Activated CD8-positive, alpha-beta T cell treated with anti-CD3 and anti-CD28 coated beads, Interleukin-2, amount 10 ng/mL, durations not matched to agents 7 days and 5 days (primary cell): ENCODE measurements around the gene ZNRF1. TPM values are rescaled to one million over a fixed set of nuclear protein-coding genes. Genes with fewer than 3 reads are reported as not detected.
"Not testable (repeated sequence)": the region's sequence is repeated elsewhere in the genome, so short reads cannot be mapped to it uniquely, and the experiment has no call there.

Experiments
- ATAC-seq: fragments of 150-1000 bp; cut with Tn5 transposase; one replicate; pipeline ENCODE4 v1.10.0; 2021; ENCODE audit warnings: moderate library complexity
- CTCF ChIA-PET: fragments of 350-600 bp; sonication (Branson Sonifier 250); formaldehyde crosslinking; loops from one replicate; lab custom pipeline; 2021; ENCODE audit warnings: antibody characterized with exemption; lab: Charles Lee
- POLR2A ChIA-PET: fragments of 350-600 bp; sonication (Branson Sonifier 250); formaldehyde crosslinking; loops from one replicate; lab custom pipeline; 2021; ENCODE audit warnings: antibody characterized with exemption; lab: Charles Lee
- DNase-seq: peaks from one replicate; pipeline ENCODE4 v3.0.0-alpha.2; 2020
- H3K27ac Mint-ChIP-seq: one replicate; pipeline ENCODE4 v1.8.0; 2021; ENCODE audit warnings: mild to moderate bottlenecking, mixed read lengths
- H3K27me3 Mint-ChIP-seq: one replicate; pipeline ENCODE4 v1.8.0; 2021; ENCODE audit warnings: low read depth, mixed read lengths
- H3K36me3 Mint-ChIP-seq: one replicate; pipeline ENCODE4 v1.8.0; 2021; ENCODE audit warnings: low read depth, mixed read lengths
- H3K4me1 Mint-ChIP-seq: one replicate; pipeline ENCODE4 v1.8.0; 2021; ENCODE audit warnings: low read depth, mixed read lengths
- H3K4me3 Mint-ChIP-seq: one replicate; pipeline ENCODE4 v1.8.0; 2021; ENCODE audit warnings: mild to moderate bottlenecking, mixed read lengths
- H3K9me3 Mint-ChIP-seq: one replicate; pipeline ENCODE4 v1.8.0; 2022; ENCODE audit warnings: mixed read lengths; ENCODE audit not compliant: insufficient read depth
- total RNA-seq, 2 experiments: library from RNA; stranded (reverse); gene quantifications; one replicate each; pipeline ENCODE4 v1.2.3, GENCODE V29; 2021

The ZNRF1 gene
- total RNA-seq, 2 experiments from 2014 or later = 8.5 to 11.1 TPM

DNA sequence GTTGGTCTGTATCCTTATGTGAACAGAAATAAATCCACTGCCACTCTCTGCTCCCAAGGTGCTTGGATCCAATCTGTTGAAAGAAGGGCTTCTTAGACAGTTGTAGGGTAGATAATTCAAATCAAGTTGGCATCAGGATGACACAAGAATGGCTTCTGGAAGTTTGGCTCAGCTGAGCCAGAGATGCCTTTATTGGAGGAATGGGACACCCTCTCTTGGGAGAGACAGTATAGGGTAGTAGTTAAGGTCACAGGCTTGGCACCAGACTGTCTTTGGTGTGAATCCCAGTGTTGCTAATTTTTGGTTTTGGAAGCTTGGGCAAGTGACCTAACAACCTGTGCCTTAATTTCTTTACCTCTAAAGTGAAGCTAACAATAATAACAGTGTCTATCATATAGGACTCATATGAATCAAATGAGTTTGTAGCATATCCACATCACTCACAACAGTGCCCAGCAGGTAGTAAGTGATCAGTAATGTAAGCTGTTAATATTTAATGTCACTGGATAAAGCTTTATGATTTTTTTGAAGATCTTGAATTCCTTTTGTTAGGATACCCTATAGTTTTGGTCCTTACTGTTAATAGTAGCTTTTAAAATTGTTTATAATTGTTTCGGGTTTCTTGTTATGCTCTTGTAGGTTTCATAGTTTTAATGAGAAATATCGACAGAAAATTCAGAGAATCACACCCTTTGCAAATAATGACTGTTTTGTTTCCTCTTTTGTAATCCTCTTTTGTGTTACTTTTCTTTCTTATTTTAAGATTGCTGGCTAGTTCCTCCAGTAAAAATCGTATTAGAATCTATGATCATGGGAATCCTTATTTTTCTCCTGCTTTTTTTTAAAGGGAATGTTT, 19.1 kb downstream of the ZNRF1 start:
- no peak overlapping the region for H3K27ac Mint-ChIP-seq
- peaks cover 13% of the 10 kb centered on the region for H3K9me3 Mint-ChIP-seq
- DNase-seq (no peak), ATAC-seq (no peak)
- H3K27me3 Mint-ChIP-seq = no peaks in the 10 kb centered on the region
- peaks cover 17% of the 10 kb centered on the region for H3K36me3 Mint-ChIP-seq
- CTCF ChIA-PET = interaction anchor here (1.3 to 1.4 kb wide), 3 partner anchors 19 to 182 kb away, joined by 3 to 6 read pairs (median 5); partner anchors contain the start of gene ZNRF1
- no peak overlapping the region for H3K4me3 Mint-ChIP-seq
- POLR2A ChIA-PET = no interaction called here
- peaks cover 2% of the 10 kb centered on the region for H3K4me1 Mint-ChIP-seq

DNA sequence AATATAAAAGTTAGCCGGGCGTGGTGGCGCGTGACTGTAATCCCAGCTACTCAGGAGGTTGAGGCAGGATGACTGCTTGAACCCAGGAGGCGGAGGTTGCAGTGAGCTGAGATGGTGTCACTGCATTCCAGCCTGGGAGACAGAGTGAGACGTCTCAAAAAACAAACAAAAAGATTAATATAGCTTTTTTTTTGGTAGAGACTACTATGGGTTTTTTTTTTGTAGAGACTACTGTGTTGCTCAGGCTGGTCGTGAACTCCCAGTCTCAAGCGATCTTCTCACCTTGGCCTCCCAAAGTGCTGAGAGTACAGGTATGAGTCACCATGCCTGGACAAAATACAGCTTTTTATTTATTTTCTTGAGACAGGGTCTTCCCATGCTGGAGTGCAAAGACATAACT, 20.2 kb downstream of the ZNRF1 start:
- ATAC-seq (no peak), DNase-seq (no peak)
- H3K27ac Mint-ChIP-seq = no peak overlapping the region
- H3K36me3 Mint-ChIP-seq = peaks cover 17% of the 10 kb centered on the region
- no peak overlapping the region for H3K4me3 Mint-ChIP-seq
- no peaks in the 10 kb centered on the region for H3K27me3 Mint-ChIP-seq
- peaks cover 13% of the 10 kb centered on the region for H3K9me3 Mint-ChIP-seq
- H3K4me1 Mint-ChIP-seq = no peaks in the 10 kb centered on the region
- POLR2A ChIA-PET = no interaction called here
- CTCF ChIA-PET = interaction anchor here (1.3 kb wide), 1 partner anchor 92 kb away, joined by 3 read pairs; no protein-coding TSS in a partner anchor

DNA sequence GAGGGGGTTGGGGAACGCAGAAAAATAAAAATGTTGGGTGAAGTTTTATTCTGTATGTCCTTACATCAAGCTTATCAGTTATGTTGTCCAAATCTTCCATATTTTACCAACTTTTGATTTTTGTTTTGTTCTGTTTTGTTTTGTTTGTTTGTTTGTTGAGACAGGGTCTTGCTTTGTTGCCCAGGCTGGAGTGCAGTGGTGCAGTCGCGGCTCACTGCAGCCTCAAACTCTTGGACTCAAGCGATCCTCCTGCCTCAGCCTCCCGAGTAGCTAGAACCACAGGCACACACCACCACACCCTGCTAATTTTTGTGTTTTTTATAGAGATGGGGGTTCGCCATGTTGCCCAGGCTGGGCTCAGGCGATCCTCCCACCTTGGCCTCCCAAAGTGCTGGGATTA, 20.8 kb downstream of the ZNRF1 start:
- H3K4me3 Mint-ChIP-seq = no peak overlapping the region

DNA sequence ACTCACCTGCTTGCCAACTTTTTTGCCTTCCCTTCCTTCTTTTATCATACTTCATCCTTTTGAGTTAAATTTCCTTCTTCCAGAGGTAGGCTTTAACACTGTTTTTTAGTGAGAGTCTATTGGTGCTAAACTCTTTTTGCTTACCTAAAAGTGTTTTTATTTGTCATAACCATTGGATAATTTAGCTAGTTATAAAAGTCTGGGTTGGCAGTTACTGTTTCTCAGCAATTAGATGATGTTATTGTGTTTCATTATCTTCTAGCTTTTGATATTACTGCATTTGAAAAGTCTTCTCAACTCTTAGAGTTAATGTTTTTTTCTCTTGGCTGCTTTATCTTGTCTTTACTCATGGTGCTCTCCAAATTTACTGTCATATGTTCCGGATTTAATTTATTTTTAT, 22.6 kb downstream of the ZNRF1 start:
- ATAC-seq (no peak), DNase-seq (no peak)
- POLR2A ChIA-PET = no interaction called here
- Mint-ChIP-seq H3K36me3 (peaks cover 17% of the 10 kb centered on the region), H3K4me3 (no peak overlapping the region), H3K27ac (peak overlapping the region; percentile 19), H3K9me3 (peaks cover 13% of the 10 kb centered on the region), H3K4me1 (peaks cover 9% of the 10 kb centered on the region), H3K27me3 (no peaks in the 10 kb centered on the region)
- CTCF ChIA-PET = no interaction called here

More for the DNA sequence above, 20.8 kb downstream of the ZNRF1 start:
- Mint-ChIP-seq H3K36me3 (peaks cover 17% of the 10 kb centered on the region), H3K9me3 (peaks cover 13% of the 10 kb centered on the region), H3K4me1 (peaks cover 5% of the 10 kb centered on the region), H3K27me3 (no peaks in the 10 kb centered on the region), H3K27ac (no peak overlapping the region)
- DNase-seq = no peak
- ATAC-seq = no peak
- POLR2A ChIA-PET = no interaction called here
- CTCF ChIA-PET = interaction anchor here (1.3 kb wide), 1 partner anchor 91 kb away, joined by 3 read pairs; no protein-coding TSS in a partner anchor

DNA sequence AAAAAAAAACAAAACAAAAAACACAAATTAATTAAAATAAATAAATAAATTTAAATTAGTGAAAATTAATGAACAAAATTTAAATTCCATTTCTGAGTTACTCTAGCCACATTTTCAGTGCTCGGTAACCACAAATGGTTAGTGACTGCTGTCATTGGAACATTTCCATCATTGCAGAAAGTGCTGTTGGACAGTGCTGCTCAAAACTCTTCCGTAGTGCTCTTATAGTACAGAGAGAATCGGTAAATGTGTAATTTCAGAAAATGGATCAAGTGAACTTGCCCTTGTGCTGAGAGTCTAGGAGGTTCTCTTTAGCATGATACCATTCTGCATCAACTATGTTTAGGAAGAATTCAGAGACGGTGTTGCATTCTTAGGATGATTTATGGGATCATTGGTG, 23.7 kb downstream of the ZNRF1 start:
- H3K4me1 Mint-ChIP-seq = peaks cover 9% of the 10 kb centered on the region
- no peaks in the 10 kb centered on the region for H3K27me3 Mint-ChIP-seq
- CTCF ChIA-PET = no interaction called here
- peaks cover 17% of the 10 kb centered on the region for H3K36me3 Mint-ChIP-seq
- no peak overlapping the region for H3K27ac Mint-ChIP-seq
- DNase-seq (no peak), ATAC-seq (no peak)
- H3K9me3 Mint-ChIP-seq = peaks cover 13% of the 10 kb centered on the region
- H3K4me3 Mint-ChIP-seq = no peak overlapping the region
- POLR2A ChIA-PET = no interaction called here

DNA sequence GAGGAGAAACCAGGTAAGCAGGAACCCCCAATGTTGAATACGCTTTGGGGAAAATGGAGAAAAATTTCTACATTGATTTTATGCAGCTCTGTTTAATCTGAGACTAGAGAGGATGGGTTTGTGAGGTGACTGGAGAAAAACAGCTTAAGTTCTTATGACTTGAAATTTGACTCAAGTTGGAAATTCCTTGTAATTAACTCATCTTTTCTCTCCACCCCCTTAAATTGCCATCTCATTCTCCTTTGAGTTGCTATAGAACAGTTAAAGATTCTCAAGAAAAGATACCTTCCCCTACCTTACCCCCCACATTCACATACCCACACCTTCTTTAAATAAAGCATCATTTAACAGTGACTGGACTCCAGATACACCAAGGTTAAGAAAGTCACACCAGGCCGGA, 24.2 kb downstream of the ZNRF1 start:
- POLR2A ChIA-PET = no interaction called here
- CTCF ChIA-PET = no interaction called here
- H3K36me3 Mint-ChIP-seq = peaks cover 17% of the 10 kb centered on the region
- no peak for ATAC-seq
- no peak for DNase-seq
- peaks cover 9% of the 10 kb centered on the region for H3K4me1 Mint-ChIP-seq
- H3K27me3 Mint-ChIP-seq = no peaks in the 10 kb centered on the region
- H3K27ac Mint-ChIP-seq = no peak overlapping the region
- peaks cover 13% of the 10 kb centered on the region for H3K9me3 Mint-ChIP-seq
- no peak overlapping the region for H3K4me3 Mint-ChIP-seq

DNA sequence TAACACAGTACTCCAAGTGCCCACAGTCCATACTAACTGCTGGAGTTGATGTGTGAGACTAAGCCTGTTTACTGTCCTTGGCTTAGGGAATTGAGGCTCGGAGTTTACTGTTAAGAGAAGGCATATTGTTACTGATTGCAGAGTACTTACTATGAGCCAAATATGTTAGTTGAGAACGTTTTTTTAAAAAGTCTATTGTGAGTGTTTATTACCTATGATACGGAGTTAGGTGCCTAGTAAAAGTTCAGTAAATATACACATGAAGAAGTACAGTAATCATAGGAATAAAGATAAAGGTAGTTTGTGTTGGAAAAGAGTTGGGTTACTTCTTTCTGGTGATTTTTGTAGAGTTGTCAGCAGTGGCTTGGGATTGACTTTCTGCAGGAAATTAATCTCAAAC, 25.4 kb downstream of the ZNRF1 start:
- Mint-ChIP-seq H3K4me3 (no peak overlapping the region), H3K4me1 (peaks cover 9% of the 10 kb centered on the region), H3K36me3 (peaks cover 16% of the 10 kb centered on the region), H3K27me3 (no peaks in the 10 kb centered on the region), H3K9me3 (peaks cover 13% of the 10 kb centered on the region), H3K27ac (no peak overlapping the region)
- POLR2A ChIA-PET = interaction anchor here (0.6 kb wide), 1 partner anchor 26 kb away, joined by 5 read pairs; no protein-coding TSS in a partner anchor
- no peak for DNase-seq
- CTCF ChIA-PET = no interaction called here
- ATAC-seq = no peak

DNA sequence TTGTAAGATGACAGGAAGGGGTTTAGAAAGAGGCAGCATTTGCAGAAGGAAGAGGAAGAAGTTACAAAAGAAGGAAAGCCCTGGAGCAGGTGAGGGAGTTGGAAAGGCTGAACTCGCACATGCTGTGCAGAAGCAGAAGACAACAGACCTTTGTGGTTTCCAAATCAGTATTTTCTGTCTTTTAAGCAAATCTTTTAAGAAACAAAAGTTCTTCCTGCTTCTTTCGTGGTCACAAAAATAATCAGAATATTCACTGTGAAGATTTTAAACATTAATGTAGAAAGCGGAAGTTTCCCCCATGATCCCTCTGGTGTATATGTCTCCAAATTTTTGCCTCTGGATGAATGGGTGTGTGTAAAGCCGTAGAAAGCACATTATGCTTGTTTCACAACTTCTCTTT, 25.8 kb downstream of the ZNRF1 start:
- H3K27me3 Mint-ChIP-seq = no peaks in the 10 kb centered on the region
- H3K27ac Mint-ChIP-seq = no peak overlapping the region
- no peak overlapping the region for H3K4me3 Mint-ChIP-seq
- H3K4me1 Mint-ChIP-seq = peaks cover 9% of the 10 kb centered on the region
- ChIA-PET POLR2A (interaction anchor here (0.6 kb wide), 1 partner anchor 40 kb away, joined by 3 read pairs; no protein-coding TSS in a partner anchor), CTCF (no interaction called here)
- ATAC-seq = no peak
- H3K9me3 Mint-ChIP-seq = peaks cover 10% of the 10 kb centered on the region
- no peak for DNase-seq
- H3K36me3 Mint-ChIP-seq = peaks cover 16% of the 10 kb centered on the region

DNA sequence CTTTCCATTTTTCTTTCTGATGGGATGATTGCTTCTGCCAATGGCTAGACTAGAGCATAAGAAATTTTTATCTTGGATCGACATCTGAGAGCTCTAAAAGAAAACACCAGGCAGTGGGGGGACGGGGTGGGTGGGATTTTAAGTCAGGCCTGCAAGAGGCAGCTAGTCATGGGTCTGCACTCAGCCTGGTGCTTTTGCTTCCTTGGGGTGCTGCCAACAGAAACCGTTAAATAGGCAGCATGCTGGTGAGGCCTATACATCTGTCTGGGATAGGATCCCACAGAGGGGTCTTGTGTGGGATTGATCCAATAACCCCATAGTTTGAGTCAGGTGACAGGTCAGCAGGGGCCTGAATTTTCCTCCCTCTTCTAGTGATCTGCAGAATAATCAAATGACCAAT, 26.9 kb downstream of the ZNRF1 start:
- Mint-ChIP-seq H3K27ac (no peak overlapping the region), H3K4me1 (peaks cover 9% of the 10 kb centered on the region), H3K4me3 (no peak overlapping the region), H3K9me3 (peaks cover 10% of the 10 kb centered on the region), H3K27me3 (no peaks in the 10 kb centered on the region), H3K36me3 (peaks cover 14% of the 10 kb centered on the region)
- DNase-seq (no peak), ATAC-seq (no peak)
- ChIA-PET POLR2A (interaction anchor here (0.6 kb wide), 1 partner anchor 9 kb away, joined by 3 read pairs; no protein-coding TSS in a partner anchor), CTCF (no interaction called here)

DNA sequence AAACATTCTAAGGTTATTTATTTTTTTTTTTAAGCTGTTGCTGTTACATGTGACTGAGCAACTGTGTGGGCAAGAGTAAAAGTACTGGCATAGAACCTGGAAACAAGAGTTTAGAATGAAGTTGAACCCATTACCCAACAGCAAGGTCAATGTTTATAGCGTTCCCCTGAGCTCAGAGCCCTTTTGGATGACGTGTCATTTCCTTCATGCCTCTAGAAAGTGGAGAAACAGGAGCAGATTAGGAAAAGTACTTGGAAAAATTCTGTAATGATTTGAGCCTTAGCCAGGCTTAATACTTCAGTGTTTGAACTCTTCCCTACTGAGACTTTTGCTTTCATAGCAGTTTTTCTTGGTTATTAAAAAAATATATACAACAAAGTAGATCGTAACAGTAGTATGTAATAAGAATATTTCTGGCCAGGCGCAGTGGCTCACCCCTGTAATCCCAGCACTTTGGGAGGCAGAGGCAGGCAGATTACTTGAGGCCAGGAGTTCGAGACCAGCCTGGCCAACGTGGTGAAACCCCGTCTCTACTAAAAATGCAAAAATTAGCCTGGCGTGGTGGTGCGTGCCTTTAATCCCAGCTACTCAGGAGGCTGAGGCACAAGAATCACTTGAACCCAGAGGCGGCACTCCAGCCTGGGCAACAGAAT, 27.5 kb downstream of the ZNRF1 start:
- POLR2A ChIA-PET, H3K27me3 Mint-ChIP-seq, ATAC-seq, H3K36me3 Mint-ChIP-seq, H3K4me3 Mint-ChIP-seq, H3K27ac Mint-ChIP-seq, H3K9me3 Mint-ChIP-seq, H3K4me1 Mint-ChIP-seq, DNase-seq: not testable (repeated sequence)
- CTCF ChIA-PET = interaction anchor here (1.4 kb wide), 1 partner anchor 491 kb away, joined by 3 read pairs; no protein-coding TSS in a partner anchor

DNA sequence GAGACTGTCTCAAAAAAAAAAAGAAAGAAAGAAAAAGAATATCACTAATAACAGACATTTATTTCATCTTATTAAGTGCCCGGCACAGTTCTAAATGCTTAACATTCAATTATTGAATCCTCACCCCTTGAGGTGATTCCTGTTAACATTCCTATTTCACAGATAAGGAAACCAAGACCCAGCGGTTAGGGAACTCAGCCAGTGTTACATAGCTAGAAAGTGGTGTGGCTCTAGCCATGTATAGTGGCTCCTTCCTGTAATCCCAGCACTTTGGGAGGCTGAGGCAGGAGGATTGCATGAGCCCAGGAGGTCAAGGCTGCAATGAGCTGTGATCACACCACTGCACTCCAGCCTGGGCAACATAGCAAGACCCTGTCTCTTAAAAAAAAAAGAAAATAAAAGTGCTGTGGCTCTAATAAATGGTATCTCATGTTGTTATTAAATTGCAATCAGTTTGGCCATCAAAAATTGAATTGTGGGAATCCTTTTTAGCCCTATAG, 28.1 kb downstream of the ZNRF1 start:
- CTCF ChIA-PET = interaction anchor here (1.4 kb wide), 1 partner anchor 490 kb away, joined by 3 read pairs; no protein-coding TSS in a partner anchor
- Mint-ChIP-seq H3K4me3 (no peak overlapping the region), H3K9me3 (peaks cover 1% of the 10 kb centered on the region), H3K27me3 (no peaks in the 10 kb centered on the region), H3K27ac (no peak overlapping the region), H3K4me1 (peaks cover 9% of the 10 kb centered on the region), H3K36me3 (peaks cover 4% of the 10 kb centered on the region)
- ATAC-seq = no peak
- DNase-seq = no peak
- POLR2A ChIA-PET = no interaction called here
